H9 (cell line): ENCODE measurements around the gene CLEC16A. TPM values are rescaled to one million over a fixed set of nuclear protein-coding genes. Genes with fewer than 3 reads are reported as not detected.

ENCODE experiments used
- DNase-seq: peaks from one replicate; pipeline ENCODE4 v3.0.0-alpha.2; 2017
- H2AFZ ChIP-seq: one replicate; pipeline ENCODE4 v1.6.1; 2013; ENCODE audit warnings: mild to moderate bottlenecking, low read length, control low read depth, moderate library complexity
- H2AK5ac ChIP-seq: 2 replicates; pipeline ENCODE4 v1.6.1; 2013; ENCODE audit warnings: low read length, control low read depth, mixed read lengths; ENCODE audit not compliant: insufficient read length
- H2BK120ac ChIP-seq: one replicate; pipeline ENCODE4 v1.6.1; 2013; ENCODE audit warnings: low read depth, mild to moderate bottlenecking, low read length, control low read depth, inconsistent platforms; ENCODE audit not compliant: poor library complexity, severe bottlenecking
- H2BK12ac ChIP-seq: 2 replicates; pipeline ENCODE4 v1.6.1; 2013; ENCODE audit warnings: low read length, control low read depth, mixed read lengths, low read depth; ENCODE audit not compliant: insufficient read length
- H2BK15ac ChIP-seq: 2 replicates; pipeline ENCODE4 v1.6.1; 2013; ENCODE audit warnings: low read depth, low read length, control low read depth
- H2BK20ac ChIP-seq: one replicate; pipeline ENCODE4 v1.6.1; 2013; ENCODE audit warnings: low read depth, mild to moderate bottlenecking, low read length, control low read depth, inconsistent platforms; ENCODE audit not compliant: poor library complexity, severe bottlenecking
- H2BK5ac ChIP-seq: 2 replicates; pipeline ENCODE4 v1.6.1; 2013; ENCODE audit warnings: low read length, control low read depth, mixed read lengths; ENCODE audit not compliant: insufficient read length
- H3K14ac ChIP-seq: 2 replicates; pipeline ENCODE4 v1.6.1; 2013; ENCODE audit warnings: low read length, control low read depth; ENCODE audit not compliant: insufficient read depth
- H3K18ac ChIP-seq: 2 replicates; pipeline ENCODE4 v1.6.1; 2013; ENCODE audit warnings: low read depth, mild to moderate bottlenecking, mixed read lengths, low read length, control low read depth; ENCODE audit not compliant: insufficient read length
- H3K23ac ChIP-seq: 2 replicates; pipeline ENCODE4 v1.6.1; 2013; ENCODE audit warnings: low read length, control low read depth, mixed read lengths, low read depth; ENCODE audit not compliant: insufficient read length
- H3K23me2 ChIP-seq: 2 replicates; pipeline ENCODE4 v1.6.1; 2013; ENCODE audit warnings: low read depth, mild to moderate bottlenecking, mixed read lengths, low read length, control low read depth; ENCODE audit not compliant: insufficient read length, poor library complexity, severe bottlenecking
- H3K27ac ChIP-seq: 2 replicates; pipeline ENCODE4 v1.5.1; 2013; ENCODE audit warnings: low read length, control low read depth, mixed read lengths, low read depth; ENCODE audit not compliant: insufficient read length
- H3K27me3 ChIP-seq: 2 replicates; pipeline ENCODE4 v1.6.1; 2013; ENCODE audit warnings: low read length, control low read depth, inconsistent platforms; ENCODE audit not compliant: insufficient read depth
- H3K4ac ChIP-seq: 2 replicates; pipeline ENCODE4 v1.6.1; 2013; ENCODE audit warnings: low read depth, mild to moderate bottlenecking, control low read depth, inconsistent platforms, low read length, moderate library complexity
- H3K4me1 ChIP-seq: 2 replicates; pipeline ENCODE4 v1.6.1; 2013; ENCODE audit warnings: low read length, control low read depth, inconsistent platforms; ENCODE audit not compliant: insufficient read depth
- H3K4me2 ChIP-seq: 2 replicates; pipeline ENCODE4 v1.6.1; 2013; ENCODE audit warnings: low read length, control low read depth, mixed read lengths; ENCODE audit not compliant: insufficient read length, insufficient read depth
- H3K56ac ChIP-seq: 2 replicates; pipeline ENCODE4 v1.6.1; 2013; ENCODE audit warnings: low read depth, mild to moderate bottlenecking, mixed read lengths, low read length, control low read depth; ENCODE audit not compliant: insufficient read length
- H3K79me1 ChIP-seq: 2 replicates; pipeline ENCODE4 v1.6.1; 2013; ENCODE audit warnings: low read depth, mild to moderate bottlenecking, moderate library complexity, low read length, control low read depth, inconsistent platforms; ENCODE audit not compliant: insufficient read depth, poor library complexity, severe bottlenecking
- H3K79me2 ChIP-seq: 2 replicates; pipeline ENCODE4 v1.6.1; 2013; ENCODE audit warnings: low read length, control low read depth, inconsistent platforms; ENCODE audit not compliant: insufficient read depth
- H3K9ac ChIP-seq: 2 replicates; pipeline ENCODE4 v1.6.1; 2013; ENCODE audit warnings: low read length, control low read depth, mixed read lengths; ENCODE audit not compliant: insufficient read length; ENCODE audit errors: extremely low read depth
- H3K9me3 ChIP-seq: one replicate; pipeline ENCODE4 v1.6.1; 2013; ENCODE audit warnings: low read depth, low read length, inconsistent platforms; ENCODE audit not compliant: control insufficient read depth
- H3T11ph ChIP-seq: one replicate; pipeline ENCODE4 v1.6.1; 2013; ENCODE audit warnings: mild to moderate bottlenecking, low read length, control low read depth, inconsistent platforms
- H4K20me1 ChIP-seq: one replicate; pipeline ENCODE4 v1.6.1; 2013; ENCODE audit not compliant: control insufficient read depth, insufficient read length, insufficient read depth
- H4K5ac ChIP-seq: 2 replicates; pipeline ENCODE4 v1.6.1; 2013; ENCODE audit warnings: low read depth, mild to moderate bottlenecking, mixed read lengths, low read length, control low read depth; ENCODE audit not compliant: insufficient read length
- H4K8ac ChIP-seq: replicated peaks from 2 replicates; pipeline ENCODE4 v1.6.1; 2013; ENCODE audit warnings: low read length, control low read depth, mixed read lengths, low read depth; ENCODE audit not compliant: insufficient read length
- H4K91ac ChIP-seq: 2 replicates; pipeline ENCODE4 v1.6.1; 2013; ENCODE audit warnings: low read depth, mild to moderate bottlenecking, moderate library complexity, mixed read lengths, low read length, control low read depth; ENCODE audit not compliant: insufficient read length
- H3K27ac Mint-ChIP-seq, 3 experiments: 2 replicates in 2 of 3; 3 replicates in 1 of 3; pipeline ENCODE4 v1.8.0; 2020 to 2021; ENCODE audit warnings: mixed read lengths in 3 of 3, mild to moderate bottlenecking in 1 of 3, moderate library complexity in 1 of 3
- H3K27me3 Mint-ChIP-seq: 2 replicates; pipeline ENCODE4 v1.8.0; 2021; ENCODE audit warnings: low read depth, mild to moderate bottlenecking, moderate library complexity, mixed read lengths
- H3K36me3 Mint-ChIP-seq, 3 experiments: 2 replicates in 2 of 3; 3 replicates in 1 of 3; pipeline ENCODE4 v1.8.0; 2020 to 2021; ENCODE audit warnings: low read depth in 3 of 3, mixed read lengths in 3 of 3; ENCODE audit not compliant: insufficient read depth in 1 of 3
- H3K4me1 Mint-ChIP-seq, 2 experiments: 2 replicates each; pipeline ENCODE4 v1.8.0; 2020; ENCODE audit warnings: mixed read lengths in 2 of 2
- H3K4me3 Mint-ChIP-seq, 2 experiments: 2 replicates in 1 of 2; 3 replicates in 1 of 2; pipeline ENCODE4 v1.8.0; 2020 to 2021; ENCODE audit warnings: mild to moderate bottlenecking in 2 of 2, mixed read lengths in 2 of 2, moderate library complexity in 1 of 2
- H3K9me3 Mint-ChIP-seq, 2 experiments: 2 replicates in 1 of 2; 3 replicates in 1 of 2; pipeline ENCODE4 v1.8.0; 2020; ENCODE audit warnings: mild to moderate bottlenecking in 2 of 2, mixed read lengths in 2 of 2, moderate library complexity in 1 of 2
- WGBS: extraction: QIAGEN DNeasy Blood & Tissue Kit; methylation state at CpG from one replicate; pipeline ENCODE4 v1.1.7; 2013; ENCODE audit warnings: missing lambda C conversion rate, low lambda C conversion rate, mixed read lengths; ENCODE audit not compliant: insufficient read length; ENCODE audit errors: extremely low coverage; 5-methylcytosine and 5-hydroxymethylcytosine counted together
- total RNA-seq: library from RNA; stranded (reverse); gene quantifications from 2 replicates; pipeline ENCODE4 v1.2.1, GENCODE V29; 2021
- TF ChIP-seq, protein P1 (sequence below): fragments of 200-600 bp; sonication (generic); conservative IDR thresholded peaks from 3 replicates; pipeline ENCODE4 v1.8.0; 2021; ENCODE audit warnings: antibody characterized with exemption, mild to moderate bottlenecking

CLEC16A gene
- total RNA-seq, 1 experiment from 2014 or later: 15.2 TPM

DNA sequence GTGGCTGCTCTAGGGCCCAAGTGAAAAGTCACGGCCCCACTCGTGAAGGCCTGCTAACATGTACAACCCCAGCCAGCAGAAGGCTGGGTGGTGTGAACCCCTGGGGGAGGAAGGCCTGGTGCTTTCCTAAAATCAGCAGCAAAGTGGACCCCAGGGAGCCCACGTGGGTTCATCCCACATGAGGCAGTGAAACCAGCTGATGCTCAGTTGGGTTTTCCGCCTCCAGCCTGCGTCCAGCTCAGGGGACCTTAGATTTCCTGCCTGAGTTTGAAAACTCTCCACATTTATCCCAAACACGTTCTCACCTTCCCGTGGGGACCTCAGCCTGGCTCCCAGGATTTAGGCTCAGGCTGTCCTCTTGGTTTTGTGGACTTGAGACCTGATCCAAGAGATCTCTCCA lies 225.8 kb downstream of the CLEC16A start:
- no peak overlapping the region for H3K9ac ChIP-seq
- no peak overlapping the region for H2BK5ac ChIP-seq
- no peaks in the 10 kb centered on the region for H3K9me3 ChIP-seq
- no peak overlapping the region for H4K8ac ChIP-seq
- H2BK15ac ChIP-seq: no peak overlapping the region
- no peaks in the 10 kb centered on the region for H3K23me2 ChIP-seq
- Mint-ChIP-seq H3K4me3 (no peak overlapping the region), H3K4me1 (no peaks in the 10 kb centered on the region), H3K9me3 (no peaks in the 10 kb centered on the region), H3K27ac (no peak overlapping the region), H3K27me3 (no peaks in the 10 kb centered on the region), H3K36me3 (peaks cover 0 to 7% (median 0%) of the 10 kb centered on the region in 3 experiments; a peak in 2 of 7 replicates)
- no peak overlapping the region for H3K23ac ChIP-seq
- TF ChIP-seq, protein P1, sequence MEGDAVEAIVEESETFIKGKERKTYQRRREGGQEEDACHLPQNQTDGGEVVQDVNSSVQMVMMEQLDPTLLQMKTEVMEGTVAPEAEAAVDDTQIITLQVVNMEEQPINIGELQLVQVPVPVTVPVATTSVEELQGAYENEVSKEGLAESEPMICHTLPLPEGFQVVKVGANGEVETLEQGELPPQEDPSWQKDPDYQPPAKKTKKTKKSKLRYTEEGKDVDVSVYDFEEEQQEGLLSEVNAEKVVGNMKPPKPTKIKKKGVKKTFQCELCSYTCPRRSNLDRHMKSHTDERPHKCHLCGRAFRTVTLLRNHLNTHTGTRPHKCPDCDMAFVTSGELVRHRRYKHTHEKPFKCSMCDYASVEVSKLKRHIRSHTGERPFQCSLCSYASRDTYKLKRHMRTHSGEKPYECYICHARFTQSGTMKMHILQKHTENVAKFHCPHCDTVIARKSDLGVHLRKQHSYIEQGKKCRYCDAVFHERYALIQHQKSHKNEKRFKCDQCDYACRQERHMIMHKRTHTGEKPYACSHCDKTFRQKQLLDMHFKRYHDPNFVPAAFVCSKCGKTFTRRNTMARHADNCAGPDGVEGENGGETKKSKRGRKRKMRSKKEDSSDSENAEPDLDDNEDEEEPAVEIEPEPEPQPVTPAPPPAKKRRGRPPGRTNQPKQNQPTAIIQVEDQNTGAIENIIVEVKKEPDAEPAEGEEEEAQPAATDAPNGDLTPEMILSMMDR: no peak
- H3T11ph ChIP-seq: no peak overlapping the region
- H2BK120ac ChIP-seq: no peak overlapping the region
- no peak overlapping the region for H4K5ac ChIP-seq
- H3K14ac ChIP-seq: no peak overlapping the region
- no peak overlapping the region for H2AFZ ChIP-seq
- no peaks in the 10 kb centered on the region for H3K79me1 ChIP-seq
- no peak overlapping the region for H3K4ac ChIP-seq
- no peaks in the 10 kb centered on the region for H3K27me3 ChIP-seq
- no peak overlapping the region for H3K27ac ChIP-seq
- no peak overlapping the region for H2BK12ac ChIP-seq
- no peaks in the 10 kb centered on the region for H3K4me1 ChIP-seq
- H3K4me2 ChIP-seq: no peak overlapping the region
- DNase-seq: no peak
- WGBS: no CpG with 5 or more reads among the region's 7 CpGs
- no peaks in the 10 kb centered on the region for H4K20me1 ChIP-seq
- H2BK20ac ChIP-seq: no peak overlapping the region
- H2AK5ac ChIP-seq: no peak overlapping the region
- no peak overlapping the region for H4K91ac ChIP-seq
- no peak overlapping the region for H3K18ac ChIP-seq
- H3K56ac ChIP-seq: no peak overlapping the region
- H3K79me2 ChIP-seq: no peaks in the 10 kb centered on the region
